K562 (cell line): ENCODE measurements around the gene UBE2V1. TPM values are rescaled to one million over a fixed set of nuclear protein-coding genes. Genes with fewer than 3 reads are reported as not detected.
A peak's percentile ranks its signal among the peaks of the same experiment; 100 is the strongest.

Experiments
- ATAC-seq: fragments of 200-7000 bp; cut with Tn5 transposase; 3 replicates; pipeline ENCODE4 v1.9.1; 2020; ENCODE audit warnings: moderate library complexity
- BruUV-seq: library from RNA; stranded (reverse); fragments of 400-500 nt; replicated peaks from 2 replicates; lab custom pipeline; 2021; lab: Mats Ljungman, UMichigan
- CTCF ChIA-PET: fragments of 300-600 bp; formaldehyde crosslinking; extraction: SDS; loops from one replicate; lab custom pipeline; 2021; ENCODE audit warnings: low intra/inter-chr PET ratio; lab: Yijun Ruan, JAX
- POLR2A ChIA-PET: fragments of 300-600, 350-650 bp; sonication (Branson Sonifier 250); formaldehyde crosslinking; extraction: SDS; loops from one replicate; lab custom pipeline; 2021; ENCODE audit warnings: antibody characterized with exemption, inconsistent platforms; lab: Yijun Ruan, JAX
- DNase-seq, 4 experiments: peaks; one replicate each; pipeline versions ENCODE4 v3.0.0 to v3.0.0-alpha.2; 2011 to 2018; ENCODE audit warnings: low spot score in 3 of 4, mixed read lengths in 3 of 4; ENCODE audit errors: extremely low read depth in 1 of 4
- FAIRE-seq: peaks from 2 replicates; lab custom pipeline; 2011; peaks lifted over from hg19 to GRCh38; lab: Jason Lieb, UNC
- H2AFZ ChIP-seq: 2 replicates; pipeline ENCODE4 v1.6.0; 2011; ENCODE audit warnings: low read depth, low read length, control low read depth, inconsistent platforms
- H3K27ac ChIP-seq: fragments of 200-600 bp; 3 replicates; pipeline ENCODE4 v1.8.0; 2011; ENCODE audit warnings: low read depth, mild to moderate bottlenecking, control low read depth, inconsistent platforms, low read length, moderate library complexity, mixed read lengths; ENCODE audit errors: extremely low read depth
- H3K27me3 ChIP-seq, 2 experiments: fragments of 300-600 bp in 1 of 2; 2 replicates in 1 of 2; 3 replicates in 1 of 2; pipeline versions ENCODE4 v1.6.0 to v1.8.0; 2011; ENCODE audit warnings: inconsistent platforms in 2 of 2, low read length in 2 of 2, mild to moderate bottlenecking in 1 of 2, mixed read lengths in 1 of 2, moderate library complexity in 1 of 2; ENCODE audit not compliant: control insufficient read depth in 2 of 2, insufficient read depth in 2 of 2
- H3K36me3 ChIP-seq: fragments of 300-600 bp; 3 replicates; pipeline ENCODE4 v1.8.0; 2011; ENCODE audit warnings: mild to moderate bottlenecking, low read length, inconsistent platforms; ENCODE audit not compliant: control insufficient read depth, insufficient read depth
- H3K4me1 ChIP-seq, 2 experiments: fragments of 200-600 bp in 1 of 2; replicated peaks in 1 of 2; 2 replicates in 1 of 2; 3 replicates in 1 of 2; pipeline versions ENCODE4 v1.5.1 to v1.8.0; 2011; ENCODE audit warnings: inconsistent platforms in 2 of 2, low read length in 2 of 2, mild to moderate bottlenecking in 1 of 2, mixed read lengths in 1 of 2, moderate library complexity in 1 of 2; ENCODE audit not compliant: control insufficient read depth in 2 of 2, insufficient read depth in 2 of 2
- H3K4me2 ChIP-seq: 2 replicates; pipeline ENCODE4 v1.6.1; 2011; ENCODE audit warnings: low read length, control low read depth, inconsistent platforms, mixed read lengths; ENCODE audit not compliant: insufficient read depth
- H3K4me3 ChIP-seq: fragments of 200-600 bp; sonication (generic), shearing (Covaris generic); 2 replicates; pipeline ENCODE4 v1.5.1; 2016; ENCODE audit warnings: control low read depth, inconsistent platforms
- H3K79me2 ChIP-seq: fragments of 200-600 bp; 3 replicates; pipeline ENCODE4 v1.8.0; 2011; ENCODE audit warnings: low read length, inconsistent platforms; ENCODE audit not compliant: control insufficient read depth, insufficient read depth
- H3K9ac ChIP-seq, 2 experiments: 2 replicates each; pipeline versions ENCODE4 v1.6.0 to v1.6.1; 2011; ENCODE audit warnings: low read depth in 2 of 2, low read length in 2 of 2, control low read depth in 1 of 2, inconsistent platforms in 1 of 2, mild to moderate bottlenecking in 1 of 2, mixed read lengths in 1 of 2; ENCODE audit not compliant: insufficient read depth in 1 of 2
- H3K9me1 ChIP-seq: one replicate; pipeline ENCODE4 v1.6.0; 2011; ENCODE audit warnings: inconsistent platforms, mild to moderate bottlenecking, low read length, moderate library complexity; ENCODE audit not compliant: control insufficient read depth, insufficient read depth
- H3K9me3 ChIP-seq: replicated peaks from 2 replicates; pipeline ENCODE4 v1.5.1; 2011; ENCODE audit warnings: low read depth, low read length, inconsistent platforms; ENCODE audit not compliant: control insufficient read depth, insufficient read depth
- H4K20me1 ChIP-seq: replicated peaks from 2 replicates; pipeline ENCODE4 v1.6.1; 2011; ENCODE audit warnings: low read length, inconsistent platforms, mixed read lengths; ENCODE audit not compliant: control insufficient read depth, insufficient read depth
- BRD9 ChIP-seq: fragments of 450-650 bp; IDR thresholded peaks from 2 replicates; pipeline ENCODE4 v1.6.1; 2018; ENCODE audit warnings: low read depth; ENCODE audit not compliant: partially characterized antibody
- EWSR1 ChIP-seq: fragments of 450-650 bp; IDR thresholded peaks from 2 replicates; pipeline ENCODE4 v1.6.1; 2018; ENCODE audit warnings: borderline replicate concordance, mild to moderate bottlenecking, low read depth, moderate library complexity; ENCODE audit not compliant: partially characterized antibody
- FOXK2 ChIP-seq, 2 experiments: fragments of 450-650 bp; IDR thresholded peaks in 1 of 2; conservative IDR thresholded peaks in 1 of 2; 2 replicates each; pipeline ENCODE4 v1.6.1; 2016; ENCODE audit warnings: low read depth in 2 of 2, mild to moderate bottlenecking in 1 of 2
- POLR2B ChIP-seq: fragments of 450-650 bp; IDR thresholded peaks from 2 replicates; pipeline ENCODE4 v1.6.1; 2018; ENCODE audit warnings: low read depth; ENCODE audit not compliant: partially characterized antibody
- ZNF121 ChIP-seq: sonication (generic); formaldehyde crosslinking; conservative IDR thresholded peaks from 2 replicates; pipeline ENCODE4 v1.8.0; 2022; ENCODE audit warnings: missing genetic modification reagents
- WGBS: fragments of 100-300 bp; shearing (Covaris generic); methylation state at CpG from one replicate; pipeline ENCODE4 v1.1.6; 2016; ENCODE audit warnings: low coverage, mixed read lengths; ENCODE audit not compliant: insufficient coverage; ENCODE audit errors: missing lambda C conversion rate; 5-methylcytosine and 5-hydroxymethylcytosine counted together
- in situ Hi-C: fragments of 300-500 bp; cut with MboI; formaldehyde crosslinking; loops from 4 replicates; pipeline ENCODE4 v1.15.0; 2018; ENCODE audit warnings: inconsistent platforms, mixed read lengths
- intact Hi-C: fragments of 100-400 bp; cut with micrococcal nuclease; formaldehyde crosslinking; loops from 2 replicates; pipeline ENCODE4 v1.14.2; 2022
- polyA plus RNA-seq, 8 experiments: library from polyadenylated mRNA; depleted of rRNA in 4 of 8; stranded (reverse) in 5 of 8; unstranded in 3 of 8; fragments of >200 nt; fragmentation: Nextera tagmentation in 2 of 8; fragmentation: Illumina TruSeq in 1 of 8; extraction: Ambion mirVana in 2 of 8; extraction: Trizol in 1 of 8; gene quantifications; 2 replicates each; pipeline versions ENCODE4 v1.2.1 to v1.2.3, GENCODE V29; 2011 to 2014; ENCODE audit warnings: inconsistent platforms in 1 of 8, missing spikeins in 1 of 8
- total RNA-seq, 7 experiments: library from RNA; depleted of rRNA in 6 of 7; stranded (reverse); fragments of >200 nt in 6 of 7; fragmentation: Illumina TruSeq in 2 of 7; extraction: Trizol in 2 of 7; gene quantifications; 2 replicates each; pipeline versions ENCODE4 v1.2.1 to v1.2.3, GENCODE V29; 2011 to 2021; ENCODE audit warnings: low replicate concordance in 1 of 7

UBE2V1 gene
- total and polyA plus RNA-seq, 9 of the 15 experiments (the other 6 are each of a cell fraction or from before 2014, with no cell fraction given) = 93.0 to 357 (median 119) TPM

DNA sequence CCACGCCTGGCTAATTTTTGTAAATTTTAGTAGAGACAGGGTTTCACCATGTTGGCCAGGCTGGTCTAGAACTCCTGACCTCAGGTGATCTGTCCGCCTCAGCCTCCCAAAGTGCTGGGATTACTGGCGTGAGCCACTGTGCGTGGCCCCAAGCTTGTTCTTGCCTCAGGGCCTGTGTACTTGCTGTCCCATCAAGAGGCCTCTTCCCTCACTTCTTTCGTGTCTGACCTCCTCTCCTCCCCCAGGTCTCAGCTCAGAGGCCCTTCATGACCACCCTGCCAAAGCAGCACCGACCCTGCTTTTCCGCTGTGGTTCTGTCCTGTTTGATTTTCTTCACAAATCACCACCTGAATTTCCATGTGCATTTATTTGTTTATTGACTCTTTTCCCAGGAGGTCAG is 10.5 kb upstream of the UBE2V1 start:
- Histone ChIP-seq H3K36me3 (peaks cover 49% of the 10 kb centered on the region), H3K9me3 (no peaks in the 10 kb centered on the region)
- DNase-seq = no peak
- in situ Hi-C loops = no loop called here
- no peak for TF ChIP-seq FOXK2 (conservative IDR thresholded peaks at IDR 0.05 in 1 of 2, IDR thresholded peaks at IDR 0.05 in 1 of 2; ENCODE audit: low read depth in 2 of 2)
- peak; percentile 48 for TF ChIP-seq EWSR1
- TF ChIP-seq POLR2B = peak; percentile 40
- TF ChIP-seq, all 486 proteins: peak for 2
- H3K27ac ChIP-seq = no peak overlapping the region
- H3K9ac ChIP-seq = no peak overlapping the region
- H3K27me3 ChIP-seq = no peaks in the 10 kb centered on the region
- ChIA-PET CTCF (no interaction called here), POLR2A (interaction anchor here (0.7 to 3.9 kb wide), 4 partner anchors 9 to 29 kb away, joined by 4 to 24 read pairs (median 6); partner anchors contain the start of gene UBE2V1)
- FAIRE-seq = no peak
- H3K9me1 ChIP-seq = peaks cover 3% of the 10 kb centered on the region
- no peaks in the 10 kb centered on the region for H3K79me2 ChIP-seq
- intact Hi-C loops = no loop called here
- no peak overlapping the region for H2AFZ ChIP-seq
- ATAC-seq = no peak
- no peak overlapping the region for H3K4me3 ChIP-seq
- H4K20me1 ChIP-seq = no peaks in the 10 kb centered on the region
- 97% methylated on average over 6 of the region's 7 CpGs for WGBS
- no TSS peak for BruUV-seq
- H3K4me1 ChIP-seq = peaks cover 0 to 10% of the 10 kb centered on the region in 2 experiments; a peak in 3 of 5 replicates
- H3K4me2 ChIP-seq = no peak overlapping the region

- no peak overlapping the region for H2AFZ ChIP-seq
- peaks cover 43% of the 10 kb centered on the region for H3K36me3 ChIP-seq
- H3K27me3 ChIP-seq = no peaks in the 10 kb centered on the region
- H4K20me1 ChIP-seq = no peaks in the 10 kb centered on the region
- peaks cover 2% of the 10 kb centered on the region for H3K9me1 ChIP-seq
- H3K9ac ChIP-seq = no peak overlapping the region
- ChIA-PET CTCF (no interaction called here), POLR2A (interaction anchor here (1.2 to 3.9 kb wide), 3 partner anchors 10 to 30 kb away, joined by 4 to 24 read pairs (median 7); partner anchors contain the start of gene UBE2V1)
- no peak for ATAC-seq
- DNase-seq = no peak
- intact Hi-C loops = no loop called here
- H3K4me1 ChIP-seq = peaks cover 0 to 5% of the 10 kb centered on the region in 2 experiments; a peak in 3 of 5 replicates
- in situ Hi-C loops = no loop called here
- FAIRE-seq = no peak
- TF ChIP-seq ZNF121 (CRISPR knock-in tag) (peak; percentile 77), BRD9 (no peak)
- H3K27ac ChIP-seq = no peak overlapping the region
- no peak overlapping the region for H3K4me3 ChIP-seq
- no peak overlapping the region for H3K4me2 ChIP-seq
- no peaks in the 10 kb centered on the region for H3K9me3 ChIP-seq
- WGBS = 77% methylated on average over 4 of the region's 4 CpGs
- no peaks in the 10 kb centered on the region for H3K79me2 ChIP-seq
- BruUV-seq = no TSS peak
Measured at GRCh38 chr20:50122763-50123162, 9.8 kb upstream of the UBE2V1 start.
